Measurements from ENCODE around the gene ATP1A4. TPM values are rescaled to one million over a fixed set of nuclear protein-coding genes. Genes with fewer than 3 reads are reported as not detected.

ATP1A4 gene
- total and polyA plus RNA-seq, 7 experiments from 2014 or later, result 0.71 TPM; not detected in 6

- H3K9me3 ChIP-seq (ENCODE audit: control insufficient read depth in 2 of 3, low read length in 3 of 3), result no peaks in the 10 kb centered on the region
- Mint-ChIP-seq H3K36me3 (no peaks in the 10 kb centered on the region), H3K27ac (no peak overlapping the region), H3K4me1 (peaks cover 0 to 3% (median 0%) of the 10 kb centered on the region in 7 donors), H3K4me3 (no peak overlapping the region), H3K27me3 (peaks cover 0 to 20% (median 0%) of the 10 kb centered on the region in 5 donors), H3K9me3 (no peaks in the 10 kb centered on the region)
- CTCF ChIA-PET, result no interaction called here
- H3K27me3 ChIP-seq (ENCODE audit: control insufficient read depth in 2 of 2, insufficient read depth in 2 of 2, low read length in 2 of 2), result no peaks in the 10 kb centered on the region
- H3K27ac ChIP-seq (ENCODE audit: low read depth, low read length), result no peak overlapping the region
- no peak overlapping the region for H3K4me3 ChIP-seq (ENCODE audit: low read length)
- H3K36me3 ChIP-seq (ENCODE audit: control insufficient read depth in 2 of 3, insufficient read depth in 3 of 3, low read length in 3 of 3), result no peaks in the 10 kb centered on the region
- POLR2A ChIA-PET, result interaction anchor here (0.6 kb wide), 1 partner anchor 8 kb away, joined by 3 read pairs; no protein-coding TSS in a partner anchor
- DNase-seq, result no peak
- no peak for ATAC-seq
- H3K4me1 ChIP-seq (ENCODE audit: control insufficient read depth in 2 of 2, insufficient read depth in 2 of 2, low read length in 2 of 2), result no peaks in the 10 kb centered on the region
- intact Hi-C loops (cut with micrococcal nuclease), result no loop called here
These were observed 1.7 kb upstream of the ATP1A4 start for GRCh38 chr1:160149716-160150115.

- Histone ChIP-seq H3K4me3 (ENCODE audit: low read length) (no peak overlapping the region), H3K27me3 (ENCODE audit: control insufficient read depth in 2 of 2, insufficient read depth in 2 of 2, low read length in 2 of 2) (no peaks in the 10 kb centered on the region), H3K27ac (ENCODE audit: low read depth, low read length) (no peak overlapping the region), H3K4me1 (ENCODE audit: control insufficient read depth in 2 of 2, insufficient read depth in 2 of 2, low read length in 2 of 2) (no peaks in the 10 kb centered on the region), H3K9me3 (ENCODE audit: control insufficient read depth in 2 of 3, low read length in 3 of 3) (no peaks in the 10 kb centered on the region), H3K36me3 (ENCODE audit: control insufficient read depth in 2 of 3, insufficient read depth in 3 of 3, low read length in 3 of 3) (no peaks in the 10 kb centered on the region)
- peaks cover 0 to 3% (median 0%) of the 10 kb centered on the region in 7 donors for H3K4me1 Mint-ChIP-seq
- H3K27ac Mint-ChIP-seq, result no peak overlapping the region
- H3K9me3 Mint-ChIP-seq, result no peaks in the 10 kb centered on the region
- H3K4me3 Mint-ChIP-seq, result no peak overlapping the region
- intact Hi-C loops (cut with micrococcal nuclease), result no loop called here
- H3K27me3 Mint-ChIP-seq, result peaks cover 0 to 27% (median 7%) of the 10 kb centered on the region in 5 donors
- ChIA-PET CTCF (no interaction called here), POLR2A (no interaction called here)
- no peaks in the 10 kb centered on the region for H3K36me3 Mint-ChIP-seq
- DNase-seq (no peak), ATAC-seq (peak; percentile 38)
These were observed 3.4 kb downstream of the ATP1A4 start for GRCh38 chr1:160154790-160155189.

- peaks cover 0 to 3% (median 0%) of the 10 kb centered on the region in 7 donors for H3K4me1 Mint-ChIP-seq
- H3K27me3 ChIP-seq (ENCODE audit: control insufficient read depth in 2 of 2, insufficient read depth in 2 of 2, low read length in 2 of 2), result no peaks in the 10 kb centered on the region
- no peaks in the 10 kb centered on the region for H3K9me3 ChIP-seq (ENCODE audit: control insufficient read depth in 2 of 3, low read length in 3 of 3)
- ChIA-PET POLR2A (no interaction called here), CTCF (no interaction called here)
- no peak overlapping the region for H3K4me3 ChIP-seq (ENCODE audit: low read length)
- no peaks in the 10 kb centered on the region for H3K4me1 ChIP-seq (ENCODE audit: control insufficient read depth in 2 of 2, insufficient read depth in 2 of 2, low read length in 2 of 2)
- intact Hi-C loops (cut with micrococcal nuclease), result no loop called here
- no peaks in the 10 kb centered on the region for H3K36me3 Mint-ChIP-seq
- H3K9me3 Mint-ChIP-seq, result no peaks in the 10 kb centered on the region
- H3K27me3 Mint-ChIP-seq, result peaks cover 0 to 32% (median 7%) of the 10 kb centered on the region in 5 donors
- H3K27ac ChIP-seq (ENCODE audit: low read depth, low read length), result no peak overlapping the region
- no peak for DNase-seq
- H3K4me3 Mint-ChIP-seq, result no peak overlapping the region
- ATAC-seq, result no peak
- no peaks in the 10 kb centered on the region for H3K36me3 ChIP-seq (ENCODE audit: control insufficient read depth in 2 of 3, insufficient read depth in 3 of 3, low read length in 3 of 3)
- H3K27ac Mint-ChIP-seq, result no peak overlapping the region
These were observed 5.0 kb downstream of the ATP1A4 start for GRCh38 chr1:160156361-160156760.

GRCh38 chr1:160157174-160157573 lies 5.8 kb downstream of the ATP1A4 start:
- H3K27ac ChIP-seq (ENCODE audit: low read depth, low read length), result no peak overlapping the region
- no peaks in the 10 kb centered on the region for H3K27me3 ChIP-seq (ENCODE audit: control insufficient read depth in 2 of 2, insufficient read depth in 2 of 2, low read length in 2 of 2)
- Mint-ChIP-seq H3K27me3 (peaks cover 0 to 33% (median 5%) of the 10 kb centered on the region in 5 donors), H3K4me1 (peaks cover 0 to 3% (median 0%) of the 10 kb centered on the region in 7 donors), H3K36me3 (no peaks in the 10 kb centered on the region), H3K27ac (no peak overlapping the region), H3K4me3 (no peak overlapping the region), H3K9me3 (no peaks in the 10 kb centered on the region)
- DNase-seq (no peak), ATAC-seq (no peak)
- no peaks in the 10 kb centered on the region for H3K36me3 ChIP-seq (ENCODE audit: control insufficient read depth in 2 of 3, insufficient read depth in 3 of 3, low read length in 3 of 3)
- CTCF ChIA-PET, result interaction anchor here (1.0 kb wide), 1 partner anchor 134 kb away, joined by 3 read pairs; no protein-coding TSS in a partner anchor
- POLR2A ChIA-PET, result no interaction called here
- H3K4me1 ChIP-seq (ENCODE audit: control insufficient read depth in 2 of 2, insufficient read depth in 2 of 2, low read length in 2 of 2), result no peaks in the 10 kb centered on the region
- no peak overlapping the region for H3K4me3 ChIP-seq (ENCODE audit: low read length)
- H3K9me3 ChIP-seq (ENCODE audit: control insufficient read depth in 2 of 3, low read length in 3 of 3), result no peaks in the 10 kb centered on the region
- intact Hi-C loops (cut with micrococcal nuclease), result no loop called here

GRCh38 chr1:160158031-160158430 lies 6.6 kb downstream of the ATP1A4 start:
- H3K27ac ChIP-seq (ENCODE audit: low read depth, low read length), result no peak overlapping the region
- H3K27me3 ChIP-seq (ENCODE audit: control insufficient read depth in 2 of 2, insufficient read depth in 2 of 2, low read length in 2 of 2), result no peaks in the 10 kb centered on the region
- ChIA-PET POLR2A (interaction anchor here (0.7 kb wide), 1 partner anchor 8 kb away, joined by 3 read pairs; no protein-coding TSS in a partner anchor), CTCF (no interaction called here)
- no peaks in the 10 kb centered on the region for H3K4me1 ChIP-seq (ENCODE audit: control insufficient read depth in 2 of 2, insufficient read depth in 2 of 2, low read length in 2 of 2)
- no peak for ATAC-seq
- DNase-seq, result no peak
- no peaks in the 10 kb centered on the region for H3K36me3 Mint-ChIP-seq
- H3K27me3 Mint-ChIP-seq, result peaks cover 0 to 32% (median 5%) of the 10 kb centered on the region in 5 donors
- H3K9me3 Mint-ChIP-seq, result no peaks in the 10 kb centered on the region
- H3K9me3 ChIP-seq (ENCODE audit: control insufficient read depth in 2 of 3, low read length in 3 of 3), result no peaks in the 10 kb centered on the region
- no peak overlapping the region for H3K4me3 ChIP-seq (ENCODE audit: low read length)
- H3K4me3 Mint-ChIP-seq, result no peak overlapping the region
- H3K4me1 Mint-ChIP-seq, result peaks cover 0 to 3% (median 0%) of the 10 kb centered on the region in 7 donors
- intact Hi-C loops (cut with micrococcal nuclease), result no loop called here
- no peak overlapping the region for H3K27ac Mint-ChIP-seq
- H3K36me3 ChIP-seq (ENCODE audit: control insufficient read depth in 2 of 3, insufficient read depth in 3 of 3, low read length in 3 of 3), result no peaks in the 10 kb centered on the region

GRCh38 chr1:160158534-160158933 lies 7.1 kb downstream of the ATP1A4 start:
- intact Hi-C loops (cut with micrococcal nuclease), result no loop called here
- ChIA-PET CTCF (interaction anchor here (1.1 kb wide), 1 partner anchor 35 kb away, joined by 3 read pairs; no protein-coding TSS in a partner anchor), POLR2A (no interaction called here)
- no peaks in the 10 kb centered on the region for H3K4me1 ChIP-seq (ENCODE audit: control insufficient read depth in 2 of 2, insufficient read depth in 2 of 2, low read length in 2 of 2)
- H3K9me3 ChIP-seq (ENCODE audit: control insufficient read depth in 2 of 3, low read length in 3 of 3), result no peaks in the 10 kb centered on the region
- Mint-ChIP-seq H3K27me3 (peaks cover 0 to 32% (median 5%) of the 10 kb centered on the region in 5 donors), H3K27ac (no peak overlapping the region), H3K4me3 (no peak overlapping the region), H3K36me3 (no peaks in the 10 kb centered on the region), H3K9me3 (no peaks in the 10 kb centered on the region), H3K4me1 (peaks cover 0 to 3% (median 0%) of the 10 kb centered on the region in 7 donors)
- no peaks in the 10 kb centered on the region for H3K27me3 ChIP-seq (ENCODE audit: control insufficient read depth in 2 of 2, insufficient read depth in 2 of 2, low read length in 2 of 2)
- H3K27ac ChIP-seq (ENCODE audit: low read depth, low read length), result no peak overlapping the region
- DNase-seq, result no peak
- no peak overlapping the region for H3K4me3 ChIP-seq (ENCODE audit: low read length)
- no peak for ATAC-seq
- H3K36me3 ChIP-seq (ENCODE audit: control insufficient read depth in 2 of 3, insufficient read depth in 3 of 3, low read length in 3 of 3), result no peaks in the 10 kb centered on the region

GRCh38 chr1:160159846-160160245 lies 8.4 kb downstream of the ATP1A4 start:
- POLR2A ChIA-PET, result no interaction called here
- Mint-ChIP-seq H3K4me3 (no peak overlapping the region), H3K9me3 (no peaks in the 10 kb centered on the region), H3K27ac (no peak overlapping the region), H3K27me3 (peaks cover 6 to 32% (median 11%) of the 10 kb centered on the region in 5 donors), H3K4me1 (no peaks in the 10 kb centered on the region), H3K36me3 (no peaks in the 10 kb centered on the region)
- no peaks in the 10 kb centered on the region for H3K4me1 ChIP-seq (ENCODE audit: control insufficient read depth in 2 of 2, insufficient read depth in 2 of 2, low read length in 2 of 2)
- no peaks in the 10 kb centered on the region for H3K9me3 ChIP-seq (ENCODE audit: control insufficient read depth in 2 of 3, low read length in 3 of 3)
- no peak overlapping the region for H3K27ac ChIP-seq (ENCODE audit: low read depth, low read length)
- no peaks in the 10 kb centered on the region for H3K36me3 ChIP-seq (ENCODE audit: control insufficient read depth in 2 of 3, insufficient read depth in 3 of 3, low read length in 3 of 3)
- intact Hi-C loops (cut with micrococcal nuclease), result no loop called here
- DNase-seq (no peak), ATAC-seq (no peak)
- H3K4me3 ChIP-seq (ENCODE audit: low read length), result no peak overlapping the region
- CTCF ChIA-PET, result no interaction called here
- H3K27me3 ChIP-seq (ENCODE audit: control insufficient read depth in 2 of 2, insufficient read depth in 2 of 2, low read length in 2 of 2), result no peaks in the 10 kb centered on the region

Measured in naive thymus-derived CD4-positive, alpha-beta T cell (primary cell).